K562 (cell line): ENCODE measurements around the gene HYAL1. TPM values are rescaled to one million over a fixed set of nuclear protein-coding genes. Genes with fewer than 3 reads are reported as not detected.
A peak's percentile ranks its signal among the peaks of the same experiment; 100 is the strongest.

Experiments used
- BHLHE40 ChIP-seq: IDR thresholded peaks from 2 replicates; pipeline ENCODE4 v1.6.1; 2011; ENCODE audit warnings: low read length, improper control_type of control experiment
- KDM5B ChIP-seq: fragments of 200-600 bp; sonication (generic); IDR thresholded peaks from 2 replicates; pipeline ENCODE4 v1.6.1; 2012; ENCODE audit warnings: low read depth, mild to moderate bottlenecking, moderate library complexity, low read length, control low read depth, inconsistent platforms; ENCODE audit not compliant: insufficient replicate concordance
- MCM5 ChIP-seq: fragments of 450-650 bp; IDR thresholded peaks from 2 replicates; pipeline ENCODE4 v1.6.1; 2016; ENCODE audit warnings: low read depth
- NFRKB ChIP-seq: fragments of 450-650 bp; IDR thresholded peaks from 2 replicates; pipeline ENCODE4 v1.6.1; 2016; ENCODE audit warnings: low read depth
- SMARCE1 ChIP-seq: fragments of 450-650 bp; IDR thresholded peaks from 2 replicates; pipeline ENCODE4 v1.7.1; 2016; ENCODE audit warnings: mild to moderate bottlenecking
- TAF9B ChIP-seq: fragments of 450-650 bp; IDR thresholded peaks from 2 replicates; pipeline ENCODE4 v1.6.1; 2018; ENCODE audit warnings: mild to moderate bottlenecking; ENCODE audit not compliant: partially characterized antibody
- polyA plus RNA-seq, 8 experiments: library from polyadenylated mRNA; depleted of rRNA in 4 of 8; stranded (reverse) in 5 of 8; unstranded in 3 of 8; fragments of >200 nt; fragmentation: Nextera tagmentation in 2 of 8; fragmentation: Illumina TruSeq in 1 of 8; extraction: Ambion mirVana in 2 of 8; extraction: Trizol in 1 of 8; gene quantifications; 2 replicates each; pipeline versions ENCODE4 v1.2.1 to v1.2.3, GENCODE V29; 2011 to 2014; ENCODE audit warnings: inconsistent platforms in 1 of 8, missing spikeins in 1 of 8
- total RNA-seq, 7 experiments: library from RNA; depleted of rRNA in 6 of 7; stranded (reverse); fragments of >200 nt in 6 of 7; fragmentation: Illumina TruSeq in 2 of 7; extraction: Trizol in 2 of 7; gene quantifications; 2 replicates each; pipeline versions ENCODE4 v1.2.1 to v1.2.3, GENCODE V29; 2011 to 2021; ENCODE audit warnings: low replicate concordance in 1 of 7
- TF ChIP-seq, protein P1 (sequence below): fragments of 450-650 bp; IDR thresholded peaks from 2 replicates; pipeline ENCODE4 v1.6.1; 2016; ENCODE audit warnings: mild to moderate bottlenecking, moderate library complexity
- TF ChIP-seq, protein P2 (sequence below), 3 experiments: fragments of 200-800 bp in 1 of 3; fragments of 250-450 bp in 1 of 3; fragments of 450-650 bp in 1 of 3; sonication (Bioruptor Pico) in 1 of 3; sonication (Bioruptor generic) in 1 of 3; formaldehyde crosslinking in 1 of 3; IDR thresholded peaks; 2 replicates each; pipeline versions ENCODE4 v1.6.1 to v1.8.0; 2016 to 2022; ENCODE audit warnings: mild to moderate bottlenecking in 2 of 3, missing genetic modification characterization in 2 of 3, missing compliant biosample characterization in 1 of 3, moderate library complexity in 1 of 3
- TF ChIP-seq, protein P3 (sequence below): fragments of 450-650 bp; IDR thresholded peaks from 2 replicates; pipeline ENCODE4 v1.6.1; 2018; ENCODE audit warnings: mild to moderate bottlenecking, low read depth; ENCODE audit not compliant: partially characterized antibody

The HYAL1 gene
- total and polyA plus RNA-seq, 9 of the 15 experiments (the other 6 are each of a cell fraction or from before 2014, with no cell fraction given): 1.4 to 8.5 (median 4.7) TPM

DNA sequence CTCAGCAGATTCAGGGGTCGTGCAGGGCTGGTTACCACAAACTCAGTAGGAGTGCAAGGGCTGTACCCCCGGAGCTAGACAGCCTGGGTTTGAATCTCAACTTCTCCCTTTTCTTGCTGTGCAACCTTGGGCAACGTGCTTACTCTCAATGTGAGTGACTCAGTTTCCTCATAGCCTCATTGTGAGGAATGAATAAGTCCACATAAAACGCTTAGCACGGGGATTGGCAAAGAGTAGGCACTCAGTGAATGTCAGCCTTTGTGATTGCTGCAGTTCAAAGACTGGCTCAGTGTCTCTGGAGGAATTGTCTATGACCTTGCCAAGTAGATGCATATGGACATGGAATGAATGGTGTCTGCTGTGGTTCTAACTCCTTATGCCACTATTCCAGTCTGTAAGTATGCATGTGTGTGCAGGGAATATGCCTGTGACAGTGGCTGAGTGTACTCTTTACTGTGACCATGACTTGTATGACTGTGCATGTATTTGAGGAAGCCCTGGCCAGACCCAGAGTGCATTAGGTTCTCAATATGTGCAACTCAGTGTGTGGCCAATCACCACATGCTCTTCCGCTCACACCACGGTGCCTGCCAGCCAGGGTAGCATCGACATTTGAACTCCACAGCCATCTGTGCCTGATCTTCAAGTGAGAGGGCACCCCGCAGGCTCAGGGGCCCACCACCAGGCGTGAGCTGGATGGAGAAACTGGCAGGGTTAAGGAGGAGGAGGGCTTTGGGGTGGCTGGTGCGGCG is 3.3 kb downstream of the HYAL1 start (continued):
- TF ChIP-seq, protein P1, sequence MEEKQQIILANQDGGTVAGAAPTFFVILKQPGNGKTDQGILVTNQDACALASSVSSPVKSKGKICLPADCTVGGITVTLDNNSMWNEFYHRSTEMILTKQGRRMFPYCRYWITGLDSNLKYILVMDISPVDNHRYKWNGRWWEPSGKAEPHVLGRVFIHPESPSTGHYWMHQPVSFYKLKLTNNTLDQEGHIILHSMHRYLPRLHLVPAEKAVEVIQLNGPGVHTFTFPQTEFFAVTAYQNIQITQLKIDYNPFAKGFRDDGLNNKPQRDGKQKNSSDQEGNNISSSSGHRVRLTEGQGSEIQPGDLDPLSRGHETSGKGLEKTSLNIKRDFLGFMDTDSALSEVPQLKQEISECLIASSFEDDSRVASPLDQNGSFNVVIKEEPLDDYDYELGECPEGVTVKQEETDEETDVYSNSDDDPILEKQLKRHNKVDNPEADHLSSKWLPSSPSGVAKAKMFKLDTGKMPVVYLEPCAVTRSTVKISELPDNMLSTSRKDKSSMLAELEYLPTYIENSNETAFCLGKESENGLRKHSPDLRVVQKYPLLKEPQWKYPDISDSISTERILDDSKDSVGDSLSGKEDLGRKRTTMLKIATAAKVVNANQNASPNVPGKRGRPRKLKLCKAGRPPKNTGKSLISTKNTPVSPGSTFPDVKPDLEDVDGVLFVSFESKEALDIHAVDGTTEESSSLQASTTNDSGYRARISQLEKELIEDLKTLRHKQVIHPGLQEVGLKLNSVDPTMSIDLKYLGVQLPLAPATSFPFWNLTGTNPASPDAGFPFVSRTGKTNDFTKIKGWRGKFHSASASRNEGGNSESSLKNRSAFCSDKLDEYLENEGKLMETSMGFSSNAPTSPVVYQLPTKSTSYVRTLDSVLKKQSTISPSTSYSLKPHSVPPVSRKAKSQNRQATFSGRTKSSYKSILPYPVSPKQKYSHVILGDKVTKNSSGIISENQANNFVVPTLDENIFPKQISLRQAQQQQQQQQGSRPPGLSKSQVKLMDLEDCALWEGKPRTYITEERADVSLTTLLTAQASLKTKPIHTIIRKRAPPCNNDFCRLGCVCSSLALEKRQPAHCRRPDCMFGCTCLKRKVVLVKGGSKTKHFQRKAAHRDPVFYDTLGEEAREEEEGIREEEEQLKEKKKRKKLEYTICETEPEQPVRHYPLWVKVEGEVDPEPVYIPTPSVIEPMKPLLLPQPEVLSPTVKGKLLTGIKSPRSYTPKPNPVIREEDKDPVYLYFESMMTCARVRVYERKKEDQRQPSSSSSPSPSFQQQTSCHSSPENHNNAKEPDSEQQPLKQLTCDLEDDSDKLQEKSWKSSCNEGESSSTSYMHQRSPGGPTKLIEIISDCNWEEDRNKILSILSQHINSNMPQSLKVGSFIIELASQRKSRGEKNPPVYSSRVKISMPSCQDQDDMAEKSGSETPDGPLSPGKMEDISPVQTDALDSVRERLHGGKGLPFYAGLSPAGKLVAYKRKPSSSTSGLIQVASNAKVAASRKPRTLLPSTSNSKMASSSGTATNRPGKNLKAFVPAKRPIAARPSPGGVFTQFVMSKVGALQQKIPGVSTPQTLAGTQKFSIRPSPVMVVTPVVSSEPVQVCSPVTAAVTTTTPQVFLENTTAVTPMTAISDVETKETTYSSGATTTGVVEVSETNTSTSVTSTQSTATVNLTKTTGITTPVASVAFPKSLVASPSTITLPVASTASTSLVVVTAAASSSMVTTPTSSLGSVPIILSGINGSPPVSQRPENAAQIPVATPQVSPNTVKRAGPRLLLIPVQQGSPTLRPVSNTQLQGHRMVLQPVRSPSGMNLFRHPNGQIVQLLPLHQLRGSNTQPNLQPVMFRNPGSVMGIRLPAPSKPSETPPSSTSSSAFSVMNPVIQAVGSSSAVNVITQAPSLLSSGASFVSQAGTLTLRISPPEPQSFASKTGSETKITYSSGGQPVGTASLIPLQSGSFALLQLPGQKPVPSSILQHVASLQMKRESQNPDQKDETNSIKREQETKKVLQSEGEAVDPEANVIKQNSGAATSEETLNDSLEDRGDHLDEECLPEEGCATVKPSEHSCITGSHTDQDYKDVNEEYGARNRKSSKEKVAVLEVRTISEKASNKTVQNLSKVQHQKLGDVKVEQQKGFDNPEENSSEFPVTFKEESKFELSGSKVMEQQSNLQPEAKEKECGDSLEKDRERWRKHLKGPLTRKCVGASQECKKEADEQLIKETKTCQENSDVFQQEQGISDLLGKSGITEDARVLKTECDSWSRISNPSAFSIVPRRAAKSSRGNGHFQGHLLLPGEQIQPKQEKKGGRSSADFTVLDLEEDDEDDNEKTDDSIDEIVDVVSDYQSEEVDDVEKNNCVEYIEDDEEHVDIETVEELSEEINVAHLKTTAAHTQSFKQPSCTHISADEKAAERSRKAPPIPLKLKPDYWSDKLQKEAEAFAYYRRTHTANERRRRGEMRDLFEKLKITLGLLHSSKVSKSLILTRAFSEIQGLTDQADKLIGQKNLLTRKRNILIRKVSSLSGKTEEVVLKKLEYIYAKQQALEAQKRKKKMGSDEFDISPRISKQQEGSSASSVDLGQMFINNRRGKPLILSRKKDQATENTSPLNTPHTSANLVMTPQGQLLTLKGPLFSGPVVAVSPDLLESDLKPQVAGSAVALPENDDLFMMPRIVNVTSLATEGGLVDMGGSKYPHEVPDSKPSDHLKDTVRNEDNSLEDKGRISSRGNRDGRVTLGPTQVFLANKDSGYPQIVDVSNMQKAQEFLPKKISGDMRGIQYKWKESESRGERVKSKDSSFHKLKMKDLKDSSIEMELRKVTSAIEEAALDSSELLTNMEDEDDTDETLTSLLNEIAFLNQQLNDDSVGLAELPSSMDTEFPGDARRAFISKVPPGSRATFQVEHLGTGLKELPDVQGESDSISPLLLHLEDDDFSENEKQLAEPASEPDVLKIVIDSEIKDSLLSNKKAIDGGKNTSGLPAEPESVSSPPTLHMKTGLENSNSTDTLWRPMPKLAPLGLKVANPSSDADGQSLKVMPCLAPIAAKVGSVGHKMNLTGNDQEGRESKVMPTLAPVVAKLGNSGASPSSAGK: peak; percentile 82
- TF ChIP-seq BHLHE40 (no peak), TAF9B (no peak), NFRKB (peak; percentile 79; the same call in 1 of the 2 replicates), SMARCE1 (no peak), KDM5B (peak; percentile 52), MCM5 (no peak)
- TF ChIP-seq, protein P2, sequence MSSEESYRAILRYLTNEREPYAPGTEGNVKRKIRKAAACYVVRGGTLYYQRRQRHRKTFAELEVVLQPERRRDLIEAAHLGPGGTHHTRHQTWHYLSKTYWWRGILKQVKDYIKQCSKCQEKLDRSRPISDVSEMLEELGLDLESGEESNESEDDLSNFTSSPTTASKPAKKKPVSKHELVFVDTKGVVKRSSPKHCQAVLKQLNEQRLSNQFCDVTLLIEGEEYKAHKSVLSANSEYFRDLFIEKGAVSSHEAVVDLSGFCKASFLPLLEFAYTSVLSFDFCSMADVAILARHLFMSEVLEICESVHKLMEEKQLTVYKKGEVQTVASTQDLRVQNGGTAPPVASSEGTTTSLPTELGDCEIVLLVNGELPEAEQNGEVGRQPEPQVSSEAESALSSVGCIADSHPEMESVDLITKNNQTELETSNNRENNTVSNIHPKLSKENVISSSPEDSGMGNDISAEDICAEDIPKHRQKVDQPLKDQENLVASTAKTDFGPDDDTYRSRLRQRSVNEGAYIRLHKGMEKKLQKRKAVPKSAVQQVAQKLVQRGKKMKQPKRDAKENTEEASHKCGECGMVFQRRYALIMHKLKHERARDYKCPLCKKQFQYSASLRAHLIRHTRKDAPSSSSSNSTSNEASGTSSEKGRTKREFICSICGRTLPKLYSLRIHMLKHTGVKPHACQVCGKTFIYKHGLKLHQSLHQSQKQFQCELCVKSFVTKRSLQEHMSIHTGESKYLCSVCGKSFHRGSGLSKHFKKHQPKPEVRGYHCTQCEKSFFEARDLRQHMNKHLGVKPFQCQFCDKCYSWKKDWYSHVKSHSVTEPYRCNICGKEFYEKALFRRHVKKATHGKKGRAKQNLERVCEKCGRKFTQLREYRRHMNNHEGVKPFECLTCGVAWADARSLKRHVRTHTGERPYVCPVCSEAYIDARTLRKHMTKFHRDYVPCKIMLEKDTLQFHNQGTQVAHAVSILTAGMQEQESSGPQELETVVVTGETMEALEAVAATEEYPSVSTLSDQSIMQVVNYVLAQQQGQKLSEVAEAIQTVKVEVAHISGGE (CRISPR knock-in tag; IDR thresholded peaks at IDR 0.05): no peak; a peak in 1 of 6 replicates
- TF ChIP-seq, protein P3, sequence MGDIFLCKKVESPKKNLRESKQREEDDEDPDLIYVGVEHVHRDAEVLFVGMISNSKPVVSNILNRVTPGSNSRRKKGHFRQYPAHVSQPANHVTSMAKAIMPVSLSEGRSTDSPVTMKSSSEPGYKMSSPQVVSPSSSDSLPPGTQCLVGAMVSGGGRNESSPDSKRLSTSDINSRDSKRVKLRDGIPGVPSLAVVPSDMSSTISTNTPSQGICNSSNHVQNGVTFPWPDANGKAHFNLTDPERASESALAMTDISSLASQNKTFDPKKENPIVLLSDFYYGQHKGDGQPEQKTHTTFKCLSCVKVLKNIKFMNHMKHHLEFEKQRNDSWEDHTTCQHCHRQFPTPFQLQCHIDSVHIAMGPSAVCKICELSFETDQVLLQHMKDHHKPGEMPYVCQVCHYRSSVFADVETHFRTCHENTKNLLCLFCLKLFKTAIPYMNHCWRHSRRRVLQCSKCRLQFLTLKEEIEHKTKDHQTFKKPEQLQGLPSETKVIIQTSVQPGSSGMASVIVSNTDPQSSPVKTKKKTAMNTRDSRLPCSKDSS: no peak
